ENCODE data around the gene CACFD1. TPM values are rescaled to one million over a fixed set of nuclear protein-coding genes. Genes with fewer than 3 reads are reported as not detected.

CACFD1 gene
- total and polyA plus RNA-seq, 2 of the 13 experiments (the other 11 are each of a cell fraction or from before 2014, with no cell fraction given): 13.8 to 14.6 TPM

DNA sequence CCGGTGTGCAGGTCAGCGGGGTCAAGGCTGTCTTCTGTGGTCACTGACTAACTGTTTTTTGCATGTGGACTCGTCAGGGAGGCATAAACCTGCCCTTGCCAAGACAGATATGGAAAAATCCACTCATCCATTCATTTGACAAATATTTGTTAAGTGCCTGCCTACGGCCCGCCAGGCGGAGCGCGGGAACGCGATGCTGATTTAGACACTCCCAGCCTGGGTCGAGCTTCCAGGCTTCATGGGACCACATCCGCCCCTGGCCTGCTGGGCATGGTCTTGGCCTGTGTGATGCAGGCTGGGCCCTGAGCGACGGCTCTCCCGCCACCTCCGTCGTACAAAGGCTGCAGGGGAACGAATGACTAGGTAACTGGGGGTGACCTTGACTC is 46.9 kb downstream of the CACFD1 start (continued):
- no peak for TF ChIP-seq CHD2 (IDR thresholded peaks at IDR 0.05; ENCODE audit: low read depth, low read length)
- TF ChIP-seq, protein P1, sequence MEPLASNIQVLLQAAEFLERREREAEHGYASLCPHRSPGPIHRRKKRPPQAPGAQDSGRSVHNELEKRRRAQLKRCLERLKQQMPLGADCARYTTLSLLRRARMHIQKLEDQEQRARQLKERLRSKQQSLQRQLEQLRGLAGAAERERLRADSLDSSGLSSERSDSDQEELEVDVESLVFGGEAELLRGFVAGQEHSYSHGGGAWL (CRISPR knock-in tag; IDR thresholded peaks at IDR 0.05): peak; percentile 81
- no peak for TF ChIP-seq SMAD1 (CRISPR knock-in tag; IDR thresholded peaks at IDR 0.05; ENCODE audit: borderline replicate concordance, low read depth)
- TF ChIP-seq SKI (IDR thresholded peaks at IDR 0.05; ENCODE audit: partially characterized antibody): peak; percentile 80
- TF ChIP-seq, protein P2, sequence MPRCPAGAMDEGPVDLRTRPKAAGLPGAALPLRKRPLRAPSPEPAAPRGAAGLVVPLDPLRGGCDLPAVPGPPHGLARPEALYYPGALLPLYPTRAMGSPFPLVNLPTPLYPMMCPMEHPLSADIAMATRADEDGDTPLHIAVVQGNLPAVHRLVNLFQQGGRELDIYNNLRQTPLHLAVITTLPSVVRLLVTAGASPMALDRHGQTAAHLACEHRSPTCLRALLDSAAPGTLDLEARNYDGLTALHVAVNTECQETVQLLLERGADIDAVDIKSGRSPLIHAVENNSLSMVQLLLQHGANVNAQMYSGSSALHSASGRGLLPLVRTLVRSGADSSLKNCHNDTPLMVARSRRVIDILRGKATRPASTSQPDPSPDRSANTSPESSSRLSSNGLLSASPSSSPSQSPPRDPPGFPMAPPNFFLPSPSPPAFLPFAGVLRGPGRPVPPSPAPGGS (CRISPR knock-in tag; IDR thresholded peaks at IDR 0.05): no peak
- no peak for TF ChIP-seq ZNF775 (CRISPR knock-in tag; IDR thresholded peaks at IDR 0.05; ENCODE audit: borderline replicate concordance)
- no peak for TF ChIP-seq RCOR2 (CRISPR knock-in tag; IDR thresholded peaks at IDR 0.05)
- TF ChIP-seq ZNF264 (CRISPR knock-in tag; IDR thresholded peaks at IDR 0.05): peak; percentile 96
- TF ChIP-seq ZSCAN20 (CRISPR knock-in tag; IDR thresholded peaks at IDR 0.05; ENCODE audit: borderline replicate concordance): peak; percentile 81; the same call in 1 of the 2 replicates
- TF ChIP-seq ZNF549 (CRISPR knock-in tag; IDR thresholded peaks at IDR 0.05): no peak
- TF ChIP-seq, protein P3, sequence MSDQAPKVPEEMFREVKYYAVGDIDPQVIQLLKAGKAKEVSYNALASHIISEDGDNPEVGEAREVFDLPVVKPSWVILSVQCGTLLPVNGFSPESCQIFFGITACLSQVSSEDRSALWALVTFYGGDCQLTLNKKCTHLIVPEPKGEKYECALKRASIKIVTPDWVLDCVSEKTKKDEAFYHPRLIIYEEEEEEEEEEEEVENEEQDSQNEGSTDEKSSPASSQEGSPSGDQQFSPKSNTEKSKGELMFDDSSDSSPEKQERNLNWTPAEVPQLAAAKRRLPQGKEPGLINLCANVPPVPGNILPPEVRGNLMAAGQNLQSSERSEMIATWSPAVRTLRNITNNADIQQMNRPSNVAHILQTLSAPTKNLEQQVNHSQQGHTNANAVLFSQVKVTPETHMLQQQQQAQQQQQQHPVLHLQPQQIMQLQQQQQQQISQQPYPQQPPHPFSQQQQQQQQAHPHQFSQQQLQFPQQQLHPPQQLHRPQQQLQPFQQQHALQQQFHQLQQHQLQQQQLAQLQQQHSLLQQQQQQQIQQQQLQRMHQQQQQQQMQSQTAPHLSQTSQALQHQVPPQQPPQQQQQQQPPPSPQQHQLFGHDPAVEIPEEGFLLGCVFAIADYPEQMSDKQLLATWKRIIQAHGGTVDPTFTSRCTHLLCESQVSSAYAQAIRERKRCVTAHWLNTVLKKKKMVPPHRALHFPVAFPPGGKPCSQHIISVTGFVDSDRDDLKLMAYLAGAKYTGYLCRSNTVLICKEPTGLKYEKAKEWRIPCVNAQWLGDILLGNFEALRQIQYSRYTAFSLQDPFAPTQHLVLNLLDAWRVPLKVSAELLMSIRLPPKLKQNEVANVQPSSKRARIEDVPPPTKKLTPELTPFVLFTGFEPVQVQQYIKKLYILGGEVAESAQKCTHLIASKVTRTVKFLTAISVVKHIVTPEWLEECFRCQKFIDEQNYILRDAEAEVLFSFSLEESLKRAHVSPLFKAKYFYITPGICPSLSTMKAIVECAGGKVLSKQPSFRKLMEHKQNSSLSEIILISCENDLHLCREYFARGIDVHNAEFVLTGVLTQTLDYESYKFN (CRISPR knock-in tag; conservative IDR thresholded peaks at IDR 0.05): peak; percentile 85
- peak; percentile 72; the same call in 1 of the 2 replicates for TF ChIP-seq ZNF766 (CRISPR knock-in tag; IDR thresholded peaks at IDR 0.05; ENCODE audit: borderline replicate concordance)
- peak; percentile 70; the same call in 1 of the 2 replicates for TF ChIP-seq ZNF180 (CRISPR knock-in tag; IDR thresholded peaks at IDR 0.05; ENCODE audit: borderline replicate concordance, low read depth)
- TF ChIP-seq CENPX (CRISPR knock-in tag; IDR thresholded peaks at IDR 0.05): no peak
- TF ChIP-seq ZNF629 (CRISPR knock-in tag; conservative IDR thresholded peaks at IDR 0.05): peak; percentile 40; the same call in 1 of the 2 replicates
- no peak; the same call in 1 of the 2 replicates for TF ChIP-seq ZNF34 (CRISPR knock-in tag; IDR thresholded peaks at IDR 0.05; ENCODE audit: borderline replicate concordance)
- TF ChIP-seq SMYD3 (CRISPR knock-in tag; IDR thresholded peaks at IDR 0.05): no peak
- TF ChIP-seq PHF5A (CRISPR knock-in tag; IDR thresholded peaks at IDR 0.05; ENCODE audit: low read depth, unreplicated experiment): no peak
- TF ChIP-seq HES4 (CRISPR knock-in tag; IDR thresholded peaks at IDR 0.05; ENCODE audit: borderline replicate concordance): peak; percentile 77; the same call in 1 of the 2 replicates
- TF ChIP-seq SRF (IDR thresholded peaks at IDR 0.05; ENCODE audit: low read depth, low read length): no peak
- TF ChIP-seq CAMTA2 (CRISPR knock-in tag; IDR thresholded peaks at IDR 0.05; ENCODE audit: borderline replicate concordance): no peak
- TF ChIP-seq ZNF496 (CRISPR knock-in tag; IDR thresholded peaks at IDR 0.05; ENCODE audit: insufficient replicate concordance): no peak
- TF ChIP-seq ETV6 (CRISPR knock-in tag; conservative IDR thresholded peaks at IDR 0.05): 0 out of 2 replicates have a peak, but pooled peaks have one; percentile 26
- TF ChIP-seq CEBPG (CRISPR knock-in tag; IDR thresholded peaks at IDR 0.05): no peak; the same call in 1 of the 2 replicates
- TF ChIP-seq RBM39 (IDR thresholded peaks at IDR 0.05; ENCODE audit: low read depth, low read length, poor library complexity, severe bottlenecking): no peak
- peak; percentile 83 for TF ChIP-seq ZFX (CRISPR knock-in tag; IDR thresholded peaks at IDR 0.05; ENCODE audit: low read depth)
- TF ChIP-seq, protein P4, sequence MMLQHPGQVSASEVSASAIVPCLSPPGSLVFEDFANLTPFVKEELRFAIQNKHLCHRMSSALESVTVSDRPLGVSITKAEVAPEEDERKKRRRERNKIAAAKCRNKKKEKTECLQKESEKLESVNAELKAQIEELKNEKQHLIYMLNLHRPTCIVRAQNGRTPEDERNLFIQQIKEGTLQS (CRISPR knock-in tag; IDR thresholded peaks at IDR 0.05): no peak

Data from HepG2 (cell line).